Neutrophil (primary cell): ENCODE measurements around the gene TMED4.

Source experiments
- H3K27ac ChIP-seq: fragments of 200-600 bp; sonication (generic); 2 replicates; pipeline ENCODE4 v1.5.1; 2016; ENCODE audit warnings: mild to moderate bottlenecking, moderate library complexity
- H3K27me3 ChIP-seq: fragments of 200-600 bp; sonication (generic); 2 replicates; pipeline ENCODE4 v1.6.0; 2016; ENCODE audit warnings: mild to moderate bottlenecking
- H3K36me3 ChIP-seq: fragments of 200-600 bp; sonication (generic); 2 replicates; pipeline ENCODE4 v1.5.1; 2017
- H3K4me1 ChIP-seq, 2 experiments: fragments of 200-600 bp in 1 of 2; sonication (generic) in 1 of 2; 1 replicate in 1 of 2; 2 replicates in 1 of 2; pipeline versions ENCODE4 v1.5.1 to v1.6.1; 2013 to 2016; ENCODE audit warnings: low read depth in 1 of 2, low read length in 1 of 2, mild to moderate bottlenecking in 1 of 2, moderate library complexity in 1 of 2; ENCODE audit not compliant: control insufficient read depth in 1 of 2, insufficient read depth in 1 of 2
- H3K4me3 ChIP-seq, 2 experiments: fragments of 200-600 bp in 1 of 2; sonication (generic) in 1 of 2; 1 replicate in 1 of 2; 2 replicates in 1 of 2; pipeline ENCODE4 v1.5.1; 2013 to 2016; ENCODE audit warnings: low read depth in 1 of 2, low read length in 1 of 2, mild to moderate bottlenecking in 1 of 2, moderate library complexity in 1 of 2
- H3K9me3 ChIP-seq: fragments of 200-600 bp; sonication (generic); 2 replicates; pipeline ENCODE4 v1.5.1; 2016
- TF ChIP-seq, protein P1 (sequence below): fragments of 200-600 bp; sonication (generic); IDR thresholded peaks from 2 replicates; pipeline ENCODE4 v1.5.1; 2016; ENCODE audit warnings: antibody characterized with exemption

The TMED4 gene

DNA sequence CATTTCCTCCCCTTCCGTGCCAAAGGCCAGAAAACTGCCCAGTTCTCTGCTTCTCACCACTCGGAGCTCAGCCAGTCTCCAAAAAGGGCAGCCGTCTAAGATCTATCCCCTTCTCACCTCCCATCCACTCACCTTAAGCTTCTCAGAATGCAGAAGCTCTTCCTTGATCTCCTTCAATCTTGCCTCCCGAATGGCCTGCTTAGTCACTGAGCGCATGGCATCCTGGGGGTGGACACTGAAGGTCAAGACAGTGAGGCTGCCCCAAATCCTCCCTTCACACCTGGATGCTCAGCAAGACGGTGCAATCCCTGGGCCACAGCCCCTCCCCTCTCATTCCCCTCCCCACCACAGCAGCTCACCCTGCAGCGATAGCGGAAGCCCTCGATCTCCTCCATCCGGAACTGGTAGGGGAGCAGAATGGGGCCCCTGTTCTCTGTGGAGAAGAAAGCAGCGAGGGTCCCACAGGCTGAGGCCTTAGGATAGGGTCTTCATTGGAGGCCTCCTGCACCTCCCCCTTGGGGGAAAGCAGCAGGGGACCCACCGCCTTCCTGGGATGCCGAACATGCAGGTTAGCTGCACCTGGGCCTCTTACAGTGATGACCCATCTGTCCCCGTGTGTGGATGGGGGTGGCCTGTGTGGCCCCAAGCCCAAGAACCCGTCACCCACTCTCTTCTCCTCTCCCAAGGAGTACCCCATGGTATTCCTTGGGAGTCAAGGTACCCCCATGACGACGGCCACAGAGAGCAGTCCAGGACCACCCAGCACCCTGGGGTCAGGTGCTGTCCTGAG lies 13.1 kb downstream of the TMED4 start:
- Histone ChIP-seq H3K36me3 (peaks cover 69% of the 10 kb centered on the region), H3K4me1 (peaks cover 9 to 29% of the 10 kb centered on the region in 2 experiments), H3K9me3 (no peaks in the 10 kb centered on the region), H3K27ac (no peak overlapping the region), H3K4me3 (no peak overlapping the region), H3K27me3 (no peaks in the 10 kb centered on the region)
- TF ChIP-seq, protein P1, sequence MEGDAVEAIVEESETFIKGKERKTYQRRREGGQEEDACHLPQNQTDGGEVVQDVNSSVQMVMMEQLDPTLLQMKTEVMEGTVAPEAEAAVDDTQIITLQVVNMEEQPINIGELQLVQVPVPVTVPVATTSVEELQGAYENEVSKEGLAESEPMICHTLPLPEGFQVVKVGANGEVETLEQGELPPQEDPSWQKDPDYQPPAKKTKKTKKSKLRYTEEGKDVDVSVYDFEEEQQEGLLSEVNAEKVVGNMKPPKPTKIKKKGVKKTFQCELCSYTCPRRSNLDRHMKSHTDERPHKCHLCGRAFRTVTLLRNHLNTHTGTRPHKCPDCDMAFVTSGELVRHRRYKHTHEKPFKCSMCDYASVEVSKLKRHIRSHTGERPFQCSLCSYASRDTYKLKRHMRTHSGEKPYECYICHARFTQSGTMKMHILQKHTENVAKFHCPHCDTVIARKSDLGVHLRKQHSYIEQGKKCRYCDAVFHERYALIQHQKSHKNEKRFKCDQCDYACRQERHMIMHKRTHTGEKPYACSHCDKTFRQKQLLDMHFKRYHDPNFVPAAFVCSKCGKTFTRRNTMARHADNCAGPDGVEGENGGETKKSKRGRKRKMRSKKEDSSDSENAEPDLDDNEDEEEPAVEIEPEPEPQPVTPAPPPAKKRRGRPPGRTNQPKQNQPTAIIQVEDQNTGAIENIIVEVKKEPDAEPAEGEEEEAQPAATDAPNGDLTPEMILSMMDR = no peak

DNA sequence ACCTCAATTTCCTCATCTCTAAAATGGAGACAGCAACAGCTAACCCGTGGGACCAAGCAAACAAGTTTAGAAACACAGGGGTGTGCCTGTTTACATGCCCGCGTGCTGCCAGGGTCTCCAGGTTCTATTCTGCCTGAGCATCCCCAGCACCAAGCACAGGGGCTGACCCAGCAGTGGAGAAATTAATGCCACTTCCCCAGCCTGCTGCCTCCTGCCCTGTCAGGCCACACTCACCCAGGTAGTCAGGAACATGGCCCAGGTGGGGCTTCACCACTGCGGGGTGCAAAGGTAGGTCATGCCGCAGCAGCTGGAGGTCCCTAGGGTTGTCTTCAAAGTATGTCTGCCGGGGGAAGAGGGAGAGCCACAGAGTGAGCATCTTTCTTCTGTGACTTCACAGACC lies 14.1 kb downstream of the TMED4 start:
- Histone ChIP-seq H3K36me3 (peaks cover 69% of the 10 kb centered on the region), H3K9me3 (no peaks in the 10 kb centered on the region), H3K27me3 (no peaks in the 10 kb centered on the region), H3K27ac (no peak overlapping the region), H3K4me3 (no peak overlapping the region), H3K4me1 (peaks cover 1 to 21% of the 10 kb centered on the region in 2 experiments)
- TF ChIP-seq, protein P1 = no peak

DNA sequence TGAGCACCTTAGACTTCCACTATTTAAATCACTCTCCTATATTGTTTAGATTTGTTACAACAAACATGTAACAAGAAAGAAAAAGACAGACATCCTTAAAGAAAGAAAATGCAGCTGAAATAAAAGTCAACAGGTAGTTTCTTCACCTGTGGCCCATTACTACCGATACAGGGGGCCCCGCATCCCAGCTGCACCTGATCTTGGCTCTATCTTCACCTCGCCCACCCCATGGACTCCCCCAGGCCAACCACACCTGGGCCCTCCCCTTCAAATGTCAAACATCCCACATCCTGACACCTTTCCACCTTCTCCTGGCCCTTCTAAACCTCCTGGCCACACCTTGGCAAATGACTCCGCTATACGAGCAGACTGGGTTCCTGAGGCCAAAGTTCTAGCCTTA lies 15.4 kb downstream of the TMED4 start:
- Histone ChIP-seq H3K4me3 (no peak overlapping the region), H3K4me1 (peaks cover 0 to 18% of the 10 kb centered on the region in 2 experiments), H3K27me3 (no peaks in the 10 kb centered on the region), H3K9me3 (no peaks in the 10 kb centered on the region), H3K27ac (peak overlapping the region; percentile 73), H3K36me3 (peaks cover 63% of the 10 kb centered on the region)
- TF ChIP-seq, protein P1 = no peak

DNA sequence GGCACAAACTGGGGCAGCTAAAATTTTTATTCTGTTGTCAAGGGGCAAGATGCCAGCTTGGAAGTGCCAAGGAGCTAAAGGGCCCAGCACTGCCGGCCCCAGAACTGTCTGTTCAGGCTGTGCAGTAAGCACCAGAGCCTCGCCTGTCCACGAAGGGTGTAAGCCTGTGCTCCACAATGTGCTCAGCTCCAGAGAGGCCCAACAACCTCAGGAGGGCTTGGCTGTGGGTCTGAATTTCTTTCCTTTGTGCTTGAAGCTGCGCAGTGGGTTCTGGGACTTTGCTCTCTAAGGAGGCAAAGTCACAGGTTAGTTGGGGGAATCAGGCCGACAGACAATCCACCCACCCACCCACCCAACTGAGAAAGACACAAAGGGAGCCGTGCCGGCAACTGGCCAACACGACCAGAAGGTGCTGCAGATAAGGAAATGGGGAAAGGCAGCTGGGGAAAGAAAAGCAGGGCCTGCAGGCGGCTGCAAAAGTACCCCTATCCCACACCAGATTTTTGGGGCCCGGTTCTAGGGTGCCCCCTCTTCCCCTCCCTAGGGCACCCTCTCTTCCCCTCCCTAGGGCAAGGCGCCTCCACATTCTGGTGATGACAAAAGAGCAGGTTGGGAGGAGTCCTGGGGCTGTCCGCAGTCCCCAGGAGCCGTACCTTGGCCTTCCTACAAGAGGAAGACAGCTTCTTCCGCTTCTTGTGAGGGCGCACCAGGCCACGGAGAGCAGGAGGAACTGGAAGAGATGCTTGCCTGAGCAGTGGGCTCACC lies 16.1 kb downstream of the TMED4 start:
- Histone ChIP-seq H3K36me3 (peaks cover 56% of the 10 kb centered on the region), H3K4me1 (peaks cover 0 to 18% of the 10 kb centered on the region in 2 experiments), H3K27ac (peak overlapping the region; percentile 73), H3K27me3 (no peaks in the 10 kb centered on the region), H3K9me3 (no peaks in the 10 kb centered on the region), H3K4me3 (no peak overlapping the region)
- TF ChIP-seq, protein P1 = peak; percentile 6

DNA sequence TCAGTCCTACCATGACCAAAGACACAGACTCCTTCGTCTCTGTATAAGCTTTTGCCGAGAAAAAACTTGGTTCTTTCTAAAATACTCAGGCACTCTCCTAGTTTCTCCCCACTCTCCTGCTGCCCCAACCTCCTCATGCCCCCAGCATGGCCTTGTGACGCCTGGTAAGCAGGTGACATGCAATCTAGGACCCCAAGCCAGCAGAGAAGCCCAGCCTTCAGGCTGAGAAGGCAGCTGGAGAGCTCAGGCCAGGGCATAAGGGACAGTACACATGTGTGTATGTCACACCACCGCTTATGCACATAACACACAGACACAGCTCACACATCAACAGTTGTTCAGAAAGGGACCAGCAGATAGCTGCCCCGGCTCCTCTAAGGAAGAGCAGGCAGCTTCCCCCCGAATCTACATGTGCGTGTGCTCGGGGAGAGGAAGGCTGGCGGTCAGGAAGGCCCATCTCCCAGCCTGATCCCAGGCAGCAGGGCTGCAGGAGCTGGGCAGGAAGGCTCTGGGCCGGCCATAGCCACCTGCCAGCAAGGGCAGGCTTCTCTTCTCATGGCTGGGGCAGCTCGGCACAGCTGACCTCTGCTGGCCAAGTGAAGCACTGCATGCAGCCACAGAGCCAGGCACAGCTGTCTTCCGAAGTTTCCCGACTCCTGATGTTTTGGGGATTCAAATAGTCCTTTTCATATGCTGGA lies 16.8 kb downstream of the TMED4 start:
- Histone ChIP-seq H3K36me3 (peaks cover 48% of the 10 kb centered on the region), H3K27ac (peak overlapping the region; percentile 73), H3K4me1 (peaks cover 0 to 18% of the 10 kb centered on the region in 2 experiments), H3K27me3 (no peaks in the 10 kb centered on the region), H3K9me3 (no peaks in the 10 kb centered on the region), H3K4me3 (no peak overlapping the region)
- TF ChIP-seq, protein P1 = peak; percentile 95
